GM12878 (cell line): Measurements from ENCODE around the gene PDE7B. TPM values are rescaled to one million over a fixed set of nuclear protein-coding genes. Genes with fewer than 3 reads are reported as not detected.

Source experiments
- ATAC-seq: fragments of 200-7000 bp; cut with Tn5 transposase; 3 replicates; pipeline ENCODE4 v1.9.1; 2020; ENCODE audit warnings: mild to moderate bottlenecking, moderate library complexity
- BruUV-seq: library from RNA; stranded (reverse); fragments of 400-500 nt; replicated peaks from 2 replicates; lab custom pipeline; 2021; lab: Mats Ljungman, UMichigan
- CTCF ChIA-PET: fragments of 300-600 bp; sonication (Branson Sonifier 250); formaldehyde crosslinking; extraction: SDS; loops from one replicate; lab custom pipeline; 2021; ENCODE audit warnings: inconsistent platforms; lab: Yijun Ruan, JAX
- POLR2A ChIA-PET: fragments of 350-600 bp; formaldehyde crosslinking; extraction: SDS; loops from one replicate; lab custom pipeline; 2021; ENCODE audit warnings: inconsistent platforms; lab: Charles Lee
- RAD21 ChIA-PET: fragments of 300-600 bp; sonication (Branson Sonifier 250); formaldehyde crosslinking; loops from one replicate; lab custom pipeline; 2023; ENCODE audit warnings: antibody characterized with exemption; ENCODE audit not compliant: unreplicated experiment; lab: Charles Lee
- SMC1A ChIA-PET: fragments of 300-600 bp; sonication (Branson Sonifier 250); formaldehyde crosslinking; loops from one replicate; lab custom pipeline; 2023; ENCODE audit not compliant: unreplicated experiment, uncharacterized antibody; lab: Charles Lee
- DNase-seq: peaks from one replicate; pipeline ENCODE4 v3.0.0-alpha.2; 2011; ENCODE audit warnings: low read depth, low spot score
- FAIRE-seq: peaks from 3 replicates; lab custom pipeline; 2011; peaks lifted over from hg19 to GRCh38; lab: Jason Lieb, UNC
- H2AFZ ChIP-seq: 2 replicates; pipeline ENCODE4 v1.6.0; 2011; ENCODE audit warnings: low read depth, low read length, control low read depth; ENCODE audit not compliant: control insufficient read depth
- H3K27ac ChIP-seq: 2 replicates; pipeline ENCODE4 v1.5.1; 2011; ENCODE audit warnings: control low read depth; ENCODE audit not compliant: control insufficient read depth, insufficient read depth
- H3K27me3 ChIP-seq, 2 experiments: replicated peaks in 1 of 2; 2 replicates each; pipeline versions ENCODE4 v1.6.0 to v1.6.1; 2011; ENCODE audit warnings: low read length in 1 of 2; ENCODE audit not compliant: control insufficient read depth in 2 of 2, insufficient read depth in 2 of 2
- H3K36me3 ChIP-seq, 2 experiments: 2 replicates each; pipeline ENCODE4 v1.5.1; 2011; ENCODE audit warnings: low read length in 1 of 2; ENCODE audit not compliant: control insufficient read depth in 2 of 2, insufficient read depth in 2 of 2
- H3K4me1 ChIP-seq: 2 replicates; pipeline ENCODE4 v1.6.1; 2011; ENCODE audit warnings: mild to moderate bottlenecking, low read length, moderate library complexity, mixed read lengths; ENCODE audit not compliant: control insufficient read depth, insufficient read depth
- H3K4me2 ChIP-seq: 2 replicates; pipeline ENCODE4 v1.6.0; 2011; ENCODE audit warnings: control low read depth; ENCODE audit not compliant: control insufficient read depth, insufficient read depth
- H3K4me3 ChIP-seq: fragments of 200-600 bp; sonication (generic); 2 replicates; pipeline ENCODE4 v1.5.1; 2016
- H3K79me2 ChIP-seq: 2 replicates; pipeline ENCODE4 v1.6.0; 2011; ENCODE audit warnings: low read length; ENCODE audit not compliant: control insufficient read depth, insufficient read depth
- H3K9ac ChIP-seq: 2 replicates; pipeline ENCODE4 v1.8.0; 2011; ENCODE audit warnings: low read length, control low read depth, mixed read lengths; ENCODE audit not compliant: control insufficient read depth, insufficient read depth
- H3K9me3 ChIP-seq: replicated peaks from 3 replicates; pipeline ENCODE4 v1.5.1; 2011; ENCODE audit warnings: mild to moderate bottlenecking, low read length; ENCODE audit not compliant: control insufficient read depth, insufficient read depth
- H4K20me1 ChIP-seq: 2 replicates; pipeline ENCODE4 v1.6.0; 2011; ENCODE audit not compliant: control insufficient read depth, insufficient read depth
- CEBPB ChIP-seq, 2 experiments: fragments of 150-350 bp in 1 of 2; IDR thresholded peaks; 2 replicates each; pipeline ENCODE4 v1.6.1; 2012 to 2014; ENCODE audit warnings: low read depth in 2 of 2, low read length in 2 of 2, borderline replicate concordance in 1 of 2, inconsistent platforms in 1 of 2
- CHD1 ChIP-seq: IDR thresholded peaks from 2 replicates; pipeline ENCODE4 v1.6.1; 2012; ENCODE audit warnings: low read depth, low read length, improper control_type of control experiment
- CHD2 ChIP-seq: IDR thresholded peaks from 2 replicates; pipeline ENCODE4 v1.6.1; 2011; ENCODE audit warnings: low read depth, low read length, improper control_type of control experiment, borderline replicate concordance
- EED ChIP-seq: sonication (generic); IDR thresholded peaks from 2 replicates; pipeline ENCODE4 v1.6.1; 2016; ENCODE audit warnings: antibody characterized with exemption, low read depth
- IKZF1 ChIP-seq: fragments of 450-650 bp; conservative IDR thresholded peaks from 2 replicates; pipeline ENCODE4 v1.6.1; 2017; ENCODE audit warnings: antibody characterized with exemption, mild to moderate bottlenecking
- MYC ChIP-seq: IDR thresholded peaks from 2 replicates; pipeline ENCODE4 v1.6.1; 2011; ENCODE audit warnings: mild to moderate bottlenecking, low read length, moderate library complexity, inconsistent platforms; ENCODE audit not compliant: insufficient read depth, insufficient replicate concordance, insufficient read length, severe bottlenecking
- PAX5 ChIP-seq: IDR thresholded peaks from 2 replicates; pipeline ENCODE4 v1.6.1; 2011; ENCODE audit warnings: low read depth, low read length, borderline replicate concordance
- POLR2A ChIP-seq: IDR thresholded peaks from 2 replicates; pipeline ENCODE4 v1.6.1; 2011; ENCODE audit warnings: low read depth, mild to moderate bottlenecking, low read length
- POU2F2 ChIP-seq: IDR thresholded peaks from 3 replicates; pipeline ENCODE4 v1.6.1; 2011; ENCODE audit warnings: low read depth, mild to moderate bottlenecking, low read length, borderline replicate concordance
- YBX1 ChIP-seq: fragments of 450-650 bp; IDR thresholded peaks from 2 replicates; pipeline ENCODE4 v1.6.1; 2016; ENCODE audit warnings: antibody characterized with exemption
- ZNF207 ChIP-seq: fragments of 450-650 bp; IDR thresholded peaks from 2 replicates; pipeline ENCODE4 v1.6.1; 2014; ENCODE audit warnings: antibody characterized with exemption, mild to moderate bottlenecking, borderline replicate concordance
- ZNF384 ChIP-seq: IDR thresholded peaks from 2 replicates; pipeline ENCODE4 v1.6.1; 2012; ENCODE audit warnings: low read depth, mild to moderate bottlenecking, low read length, improper control_type of control experiment, borderline replicate concordance
- WGBS: methylation state at CpG from one replicate; pipeline ENCODE4 v1.1.6; 2016; ENCODE audit warnings: low lambda C conversion rate; ENCODE audit not compliant: insufficient replicate concordance, insufficient coverage; ENCODE audit errors: missing lambda C conversion rate; 5-methylcytosine and 5-hydroxymethylcytosine counted together
- in situ Hi-C: fragments of 300-500 bp; cut with MboI; formaldehyde crosslinking; loops from 9 replicates; pipeline ENCODE4 v1.14.3; 2018; ENCODE audit warnings: mixed read lengths
- intact Hi-C: fragments of 100-400 bp; cut with micrococcal nuclease; formaldehyde crosslinking; loops from one replicate; pipeline ENCODE4 v1.14.2; 2022; ENCODE audit not compliant: unreplicated experiment
- polyA plus RNA-seq, 11 experiments: library from polyadenylated mRNA; depleted of rRNA in 4 of 11; unstranded in 6 of 11; stranded (reverse) in 5 of 11; fragments of >200 nt; fragmentation: Nextera tagmentation in 4 of 11; fragmentation: Illumina TruSeq in 1 of 11; extraction: Ambion mirVana in 4 of 11; extraction: Trizol in 1 of 11; gene quantifications; 1 replicate in 1 of 11; 2 replicates in 10 of 11; pipeline versions ENCODE4 v1.2.1 to v1.2.3, GENCODE V29; 2011 to 2016; ENCODE audit warnings: inconsistent platforms in 2 of 11, missing spikeins in 2 of 11, low read depth in 1 of 11
- total RNA-seq, 4 experiments: library from RNA; depleted of rRNA in 3 of 4; stranded (reverse); fragments of >200 nt in 3 of 4; fragmentation: Illumina TruSeq in 1 of 4; extraction: Trizol in 1 of 4; gene quantifications; 2 replicates each; pipeline versions ENCODE4 v1.2.1 to v1.2.3, GENCODE V29; 2013 to 2021
- TF ChIP-seq, protein P1 (sequence below): IDR thresholded peaks from 2 replicates; pipeline ENCODE4 v1.6.1; 2011; ENCODE audit warnings: low read depth, low read length, improper control_type of control experiment, borderline replicate concordance
- TF ChIP-seq, protein P2 (sequence below): IDR thresholded peaks from 2 replicates; pipeline ENCODE4 v1.6.1; 2011; ENCODE audit warnings: mild to moderate bottlenecking, low read depth, low read length, moderate library complexity; ENCODE audit not compliant: insufficient replicate concordance

Gene PDE7B
- total and polyA plus RNA-seq, 10 of the 15 experiments (the other 5 are each of a cell fraction or from before 2014, with no cell fraction given), result not detected

GRCh38 chr6:135922174-135922573 is 70.7 kb downstream of the PDE7B start:
- H3K4me1 ChIP-seq, result no peaks in the 10 kb centered on the region

DNA sequence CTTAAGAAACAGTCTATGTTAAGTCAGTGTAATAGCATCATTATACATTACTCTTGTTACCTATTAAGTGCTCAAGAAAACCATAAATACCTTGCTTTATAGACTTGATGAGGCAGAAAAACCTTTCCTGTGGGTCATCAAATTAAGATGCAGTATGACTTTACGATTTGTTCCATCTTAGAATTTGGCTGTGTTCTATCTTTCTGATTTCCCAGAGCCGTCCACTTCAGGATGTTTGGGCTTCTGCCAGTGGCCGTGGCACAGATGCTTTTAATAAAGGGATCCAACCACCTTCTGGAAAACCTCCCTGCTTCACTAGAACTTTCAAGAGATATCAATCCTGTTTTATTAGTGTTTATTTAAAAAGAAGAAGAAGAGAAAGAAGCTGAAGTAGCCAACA is 71.2 kb downstream of the PDE7B start:
- ChIA-PET RAD21 (no interaction called here), POLR2A (no interaction called here), SMC1A (interaction anchor here (0.7 kb wide), 1 partner anchor 387 kb away, joined by 5 read pairs; no protein-coding TSS in a partner anchor), CTCF (no interaction called here)
- H3K79me2 ChIP-seq, result no peaks in the 10 kb centered on the region
- DNase-seq, result no peak
- no peak overlapping the region for H3K9ac ChIP-seq
- H3K4me2 ChIP-seq, result no peak overlapping the region
- intact Hi-C loops (no loop called here), in situ Hi-C loops (no loop called here)
- WGBS, result 35% methylated on average over 3 of the region's 3 CpGs
- no peaks in the 10 kb centered on the region for H3K9me3 ChIP-seq
- no peak overlapping the region for H3K27ac ChIP-seq
- no peaks in the 10 kb centered on the region; a peak in 1 of 4 replicates for H3K27me3 ChIP-seq
- H3K4me1 ChIP-seq, result no peaks in the 10 kb centered on the region
- no peak overlapping the region for H3K4me3 ChIP-seq
- ATAC-seq, result no peak
- no TSS peak for BruUV-seq
- H2AFZ ChIP-seq, result no peak overlapping the region
- H4K20me1 ChIP-seq, result no peaks in the 10 kb centered on the region; the same call in 1 of the 2 replicates
- no peak for FAIRE-seq
- TF ChIP-seq YBX1 (no peak), ZNF207 (no peak), POLR2A (no peak), IKZF1 (no peak)
- TF ChIP-seq, protein P1, sequence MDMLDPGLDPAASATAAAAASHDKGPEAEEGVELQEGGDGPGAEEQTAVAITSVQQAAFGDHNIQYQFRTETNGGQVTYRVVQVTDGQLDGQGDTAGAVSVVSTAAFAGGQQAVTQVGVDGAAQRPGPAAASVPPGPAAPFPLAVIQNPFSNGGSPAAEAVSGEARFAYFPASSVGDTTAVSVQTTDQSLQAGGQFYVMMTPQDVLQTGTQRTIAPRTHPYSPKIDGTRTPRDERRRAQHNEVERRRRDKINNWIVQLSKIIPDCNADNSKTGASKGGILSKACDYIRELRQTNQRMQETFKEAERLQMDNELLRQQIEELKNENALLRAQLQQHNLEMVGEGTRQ, result no peak
- TF ChIP-seq, all 136 proteins: peak for 0
- H3K36me3 ChIP-seq, result no peaks in the 10 kb centered on the region

More at GRCh38 chr6:135922174-135922573, 70.7 kb downstream of the PDE7B start:
- no peaks in the 10 kb centered on the region; a peak in 1 of 4 replicates for H3K27me3 ChIP-seq
- RAD21 ChIA-PET, result no interaction called here
- SMC1A ChIA-PET, result no interaction called here
- no peak for TF ChIP-seq CHD1
- no peak for TF ChIP-seq EED
- TF ChIP-seq MYC, result no peak
- no peak for TF ChIP-seq ZNF384
- no peak for TF ChIP-seq POU2F2
- no peak for TF ChIP-seq CEBPB (IDR thresholded peaks at IDR 0.05; ENCODE audit: borderline replicate concordance in 1 of 2, low read depth in 2 of 2, low read length in 2 of 2)
- no peak for TF ChIP-seq CHD2
- TF ChIP-seq, protein P2, sequence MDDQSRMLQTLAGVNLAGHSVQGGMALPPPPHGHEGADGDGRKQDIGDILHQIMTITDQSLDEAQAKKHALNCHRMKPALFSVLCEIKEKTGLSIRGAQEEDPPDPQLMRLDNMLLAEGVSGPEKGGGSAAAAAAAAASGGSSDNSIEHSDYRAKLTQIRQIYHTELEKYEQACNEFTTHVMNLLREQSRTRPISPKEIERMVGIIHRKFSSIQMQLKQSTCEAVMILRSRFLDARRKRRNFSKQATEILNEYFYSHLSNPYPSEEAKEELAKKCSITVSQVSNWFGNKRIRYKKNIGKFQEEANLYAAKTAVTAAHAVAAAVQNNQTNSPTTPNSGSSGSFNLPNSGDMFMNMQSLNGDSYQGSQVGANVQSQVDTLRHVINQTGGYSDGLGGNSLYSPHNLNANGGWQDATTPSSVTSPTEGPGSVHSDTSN, result no peak
- 0 out of 2 replicates have a peak, but pooled peaks have one; percentile 34 for TF ChIP-seq PAX5
- FAIRE-seq, result no peak
- no TSS peak for BruUV-seq
- no peaks in the 10 kb centered on the region for H3K9me3 ChIP-seq
- intact Hi-C loops, result no loop called here
- H4K20me1 ChIP-seq, result no peaks in the 10 kb centered on the region; the same call in 1 of the 2 replicates
- H2AFZ ChIP-seq, result no peak overlapping the region
- in situ Hi-C loops, result no loop called here
- H3K4me2 ChIP-seq, result no peak overlapping the region
- POLR2A ChIA-PET, result no interaction called here
- H3K4me3 ChIP-seq, result no peak overlapping the region
- ATAC-seq, result peak; percentile 34; the same call in 2 of the 3 replicates
- H3K9ac ChIP-seq, result no peak overlapping the region
- H3K27ac ChIP-seq, result no peak overlapping the region
- H3K79me2 ChIP-seq, result no peaks in the 10 kb centered on the region
- no peaks in the 10 kb centered on the region for H3K36me3 ChIP-seq
- no peak for DNase-seq
- CTCF ChIA-PET, result interaction anchor here (2.6 kb wide), 1 partner anchor 13 kb away, joined by 13 read pairs; no protein-coding TSS in a partner anchor
